Lower leg skin (tissue), 3 donors: ENCODE measurements around the gene PCDHA10.

Experiments
- POLR2A ChIP-seq, 2 donors: fragments of 450-650 bp; IDR thresholded peaks; one replicate each; pipeline ENCODE4 v1.6.1; 2016 to 2017; ENCODE audit warnings: antibody characterized with exemption in 2 of 2, mild to moderate bottlenecking in 1 of 2, moderate library complexity in 1 of 2
- TF ChIP-seq, protein P1 (sequence below), 3 donors: fragments of 450-650 bp; IDR thresholded peaks; one replicate each; pipeline ENCODE4 v1.5.1; 2016; ENCODE audit warnings: antibody characterized with exemption in 3 of 3, mild to moderate bottlenecking in 3 of 3, moderate library complexity in 2 of 3

DNA sequence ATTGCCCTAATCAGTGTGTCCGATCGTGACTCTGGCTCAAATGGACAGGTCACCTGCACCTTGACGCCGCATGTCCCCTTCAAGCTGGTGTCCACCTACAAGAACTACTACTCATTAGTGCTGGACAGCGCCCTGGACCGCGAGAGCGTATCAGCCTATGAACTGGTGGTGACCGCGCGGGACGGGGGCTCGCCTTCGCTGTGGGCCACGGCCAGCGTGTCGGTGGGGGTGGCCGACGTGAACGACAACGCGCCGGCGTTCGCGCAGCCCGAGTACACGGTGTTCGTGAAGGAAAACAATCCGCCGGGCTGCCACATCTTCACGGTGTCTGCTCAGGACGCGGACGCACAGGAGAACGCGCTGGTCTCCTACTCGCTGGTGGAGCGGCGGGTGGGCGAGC, 27.7 kb downstream of the PCDHA10 start:
- TF ChIP-seq, protein P1, sequence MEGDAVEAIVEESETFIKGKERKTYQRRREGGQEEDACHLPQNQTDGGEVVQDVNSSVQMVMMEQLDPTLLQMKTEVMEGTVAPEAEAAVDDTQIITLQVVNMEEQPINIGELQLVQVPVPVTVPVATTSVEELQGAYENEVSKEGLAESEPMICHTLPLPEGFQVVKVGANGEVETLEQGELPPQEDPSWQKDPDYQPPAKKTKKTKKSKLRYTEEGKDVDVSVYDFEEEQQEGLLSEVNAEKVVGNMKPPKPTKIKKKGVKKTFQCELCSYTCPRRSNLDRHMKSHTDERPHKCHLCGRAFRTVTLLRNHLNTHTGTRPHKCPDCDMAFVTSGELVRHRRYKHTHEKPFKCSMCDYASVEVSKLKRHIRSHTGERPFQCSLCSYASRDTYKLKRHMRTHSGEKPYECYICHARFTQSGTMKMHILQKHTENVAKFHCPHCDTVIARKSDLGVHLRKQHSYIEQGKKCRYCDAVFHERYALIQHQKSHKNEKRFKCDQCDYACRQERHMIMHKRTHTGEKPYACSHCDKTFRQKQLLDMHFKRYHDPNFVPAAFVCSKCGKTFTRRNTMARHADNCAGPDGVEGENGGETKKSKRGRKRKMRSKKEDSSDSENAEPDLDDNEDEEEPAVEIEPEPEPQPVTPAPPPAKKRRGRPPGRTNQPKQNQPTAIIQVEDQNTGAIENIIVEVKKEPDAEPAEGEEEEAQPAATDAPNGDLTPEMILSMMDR (IDR thresholded peaks at IDR 0.05), result no peak
- TF ChIP-seq POLR2A (IDR thresholded peaks at IDR 0.05), result no peak
